Eye (tissue), 1 donor: ENCODE data around the gene GPR17.

ENCODE experiments used
- DNase-seq: peaks from one replicate; pipeline ENCODE4 v3.0.0-alpha.2; 2015

Gene GPR17, protein sequence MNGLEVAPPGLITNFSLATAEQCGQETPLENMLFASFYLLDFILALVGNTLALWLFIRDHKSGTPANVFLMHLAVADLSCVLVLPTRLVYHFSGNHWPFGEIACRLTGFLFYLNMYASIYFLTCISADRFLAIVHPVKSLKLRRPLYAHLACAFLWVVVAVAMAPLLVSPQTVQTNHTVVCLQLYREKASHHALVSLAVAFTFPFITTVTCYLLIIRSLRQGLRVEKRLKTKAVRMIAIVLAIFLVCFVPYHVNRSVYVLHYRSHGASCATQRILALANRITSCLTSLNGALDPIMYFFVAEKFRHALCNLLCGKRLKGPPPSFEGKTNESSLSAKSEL

GRCh38 chr2:127645395-127646291, at the start of gene GPR17:
Gene GPR17, plus strand, starts transcription at chr2:127646153. Its CDS starts 4,583 bp downstream, at chr2:127650736.
- peak; percentile 82 for DNase-seq

DNA sequence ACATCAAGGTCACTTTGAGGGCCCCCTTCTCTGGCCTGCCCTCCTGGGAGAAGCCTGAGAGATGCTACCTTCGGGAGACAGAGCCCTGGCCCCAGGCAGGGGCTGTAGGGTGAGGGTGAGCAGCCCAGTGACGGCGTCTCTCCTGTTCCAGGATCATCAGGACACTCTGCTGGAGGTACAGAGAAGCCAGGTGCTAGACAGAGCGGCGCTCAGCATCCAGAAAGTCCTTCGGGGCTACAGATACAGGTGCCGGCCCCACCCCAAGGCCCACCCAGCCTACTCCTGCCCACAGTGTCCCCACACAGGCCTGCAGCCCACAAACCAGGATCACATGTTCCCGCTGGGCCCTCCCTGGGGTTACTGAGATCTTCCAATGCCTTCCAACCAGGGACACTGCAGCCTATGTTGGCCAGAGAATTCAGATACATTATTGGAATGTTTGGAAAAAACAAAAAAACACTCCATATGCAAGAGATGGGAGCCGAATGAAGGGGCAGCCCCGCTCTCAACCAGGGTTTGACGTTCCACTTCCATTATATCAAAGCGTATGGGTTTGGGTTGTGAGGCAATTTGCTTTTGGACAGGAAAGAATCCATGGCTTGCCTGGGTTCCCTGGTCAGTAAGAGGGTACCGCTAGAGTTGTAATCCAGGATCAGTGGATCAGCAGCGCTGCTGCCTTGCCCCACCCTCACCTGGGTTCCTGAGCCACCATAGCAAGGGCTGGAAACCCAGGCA, 49.5 kb upstream of the GPR17 start:
- DNase-seq, result no peak

DNA sequence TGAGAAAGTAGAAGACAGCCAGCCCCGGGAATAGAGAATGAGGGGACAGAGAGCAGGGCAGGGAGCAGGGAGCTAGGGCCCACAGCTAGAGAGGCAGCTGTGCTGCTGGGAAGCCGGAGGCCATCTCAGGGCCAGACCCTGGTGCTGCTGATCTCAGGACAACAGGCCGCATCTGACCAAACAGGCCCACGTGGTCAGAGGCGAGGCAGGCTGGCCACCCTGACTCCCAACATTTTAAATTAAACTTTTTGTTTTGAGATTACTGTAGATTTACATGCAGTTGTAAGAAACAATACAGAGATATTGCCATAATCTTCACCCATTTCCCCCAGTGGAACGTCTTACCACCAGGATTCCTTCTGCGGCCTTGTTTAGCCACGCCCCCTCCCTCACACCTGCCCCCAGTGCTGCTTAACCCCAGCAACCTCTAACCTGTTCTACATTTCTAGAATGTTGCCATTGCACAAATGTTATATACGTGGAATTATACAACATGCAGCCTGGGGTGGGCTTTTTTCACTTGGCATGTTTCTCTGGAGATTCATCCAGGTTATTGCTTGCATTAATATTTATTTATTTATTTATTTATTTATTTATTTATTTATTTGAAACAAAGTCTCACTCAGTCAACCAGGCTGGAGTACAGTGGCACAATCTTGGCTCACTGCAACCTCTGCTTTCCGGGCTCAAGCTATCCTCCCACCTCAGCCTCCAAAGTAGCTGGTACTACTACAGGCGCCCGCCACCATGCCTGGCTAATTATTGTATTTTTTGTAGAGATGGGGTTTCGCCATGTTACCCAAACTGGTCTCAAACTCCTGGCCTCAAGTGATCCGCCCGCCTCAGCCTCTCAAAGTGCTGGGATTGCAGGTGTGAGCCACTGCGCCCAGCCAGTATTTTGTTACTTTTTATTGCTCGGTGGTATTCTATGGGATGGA, 48.6 kb upstream of the GPR17 start:
- DNase-seq, result no peak

- DNase-seq, result no peak
Observed at GRCh38 chr2:127597984-127598380, 48.0 kb upstream of the GPR17 start.

- no peak for DNase-seq
Observed at GRCh38 chr2:127598711-127599110, 47.2 kb upstream of the GPR17 start.

GRCh38 chr2:127599211-127599610, 46.7 kb upstream of the GPR17 start:
- no peak for DNase-seq

GRCh38 chr2:127604986-127605385, 41.0 kb upstream of the GPR17 start:
- DNase-seq, result no peak

GRCh38 chr2:127605691-127606263, 40.2 kb upstream of the GPR17 start:
- no peak for DNase-seq

- no peak for DNase-seq
Observed at GRCh38 chr2:127606625-127607398, 39.1 kb upstream of the GPR17 start.

DNA sequence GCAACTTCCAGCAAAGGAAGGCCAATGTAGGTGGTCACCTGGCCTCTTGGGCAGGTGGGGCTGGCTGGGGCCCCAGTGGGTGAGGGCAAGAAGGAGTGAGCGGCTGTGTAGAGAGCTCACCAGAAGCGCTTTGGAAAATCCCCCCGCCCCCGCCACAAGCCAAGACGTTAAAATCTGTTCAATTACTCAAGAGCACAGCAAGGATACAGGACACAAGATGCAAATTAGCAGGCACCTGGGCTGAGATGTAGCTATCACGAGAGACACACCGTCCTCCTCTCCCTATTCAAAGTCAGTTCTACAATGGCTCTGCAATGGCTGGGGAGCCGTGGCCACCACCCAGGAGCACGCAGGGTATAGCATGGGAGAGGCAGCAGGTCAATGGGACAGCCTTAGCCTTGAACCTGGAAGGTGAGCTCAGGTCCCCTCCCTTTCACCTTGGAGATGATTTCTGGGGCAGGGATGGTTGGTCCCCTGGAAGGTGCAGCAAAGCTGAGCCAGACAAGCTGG, 38.5 kb upstream of the GPR17 start:
- DNase-seq, result no peak

- DNase-seq, result no peak
Observed at GRCh38 chr2:127608061-127609030, 37.6 kb upstream of the GPR17 start.

- no peak for DNase-seq
Observed at GRCh38 chr2:127609031-127609751, 36.8 kb upstream of the GPR17 start.

- no peak for DNase-seq
Observed at GRCh38 chr2:127609818-127610217, 36.1 kb upstream of the GPR17 start.

DNA sequence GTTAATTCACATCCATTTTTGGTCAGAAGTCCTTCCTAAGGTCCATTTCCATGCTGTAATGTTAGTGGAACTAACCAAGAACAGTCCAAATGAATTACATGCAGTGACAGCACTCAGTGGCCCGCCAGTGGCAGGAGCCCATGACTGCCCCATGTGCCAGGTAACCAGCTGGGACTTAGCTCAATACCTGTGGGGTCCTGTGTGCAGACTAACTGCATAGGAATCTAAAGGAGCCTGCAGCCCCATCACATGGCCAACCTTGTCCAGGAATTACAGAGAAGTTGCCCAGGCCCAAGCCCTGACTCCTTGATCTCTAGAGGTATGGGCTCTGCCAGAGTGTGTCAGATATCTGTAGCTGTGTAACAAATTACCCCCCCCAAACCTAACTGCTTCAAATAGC, 35.4 kb upstream of the GPR17 start:
- no peak for DNase-seq

GRCh38 chr2:127611076-127611925, 34.7 kb upstream of the GPR17 start:
- DNase-seq, result no peak

DNA sequence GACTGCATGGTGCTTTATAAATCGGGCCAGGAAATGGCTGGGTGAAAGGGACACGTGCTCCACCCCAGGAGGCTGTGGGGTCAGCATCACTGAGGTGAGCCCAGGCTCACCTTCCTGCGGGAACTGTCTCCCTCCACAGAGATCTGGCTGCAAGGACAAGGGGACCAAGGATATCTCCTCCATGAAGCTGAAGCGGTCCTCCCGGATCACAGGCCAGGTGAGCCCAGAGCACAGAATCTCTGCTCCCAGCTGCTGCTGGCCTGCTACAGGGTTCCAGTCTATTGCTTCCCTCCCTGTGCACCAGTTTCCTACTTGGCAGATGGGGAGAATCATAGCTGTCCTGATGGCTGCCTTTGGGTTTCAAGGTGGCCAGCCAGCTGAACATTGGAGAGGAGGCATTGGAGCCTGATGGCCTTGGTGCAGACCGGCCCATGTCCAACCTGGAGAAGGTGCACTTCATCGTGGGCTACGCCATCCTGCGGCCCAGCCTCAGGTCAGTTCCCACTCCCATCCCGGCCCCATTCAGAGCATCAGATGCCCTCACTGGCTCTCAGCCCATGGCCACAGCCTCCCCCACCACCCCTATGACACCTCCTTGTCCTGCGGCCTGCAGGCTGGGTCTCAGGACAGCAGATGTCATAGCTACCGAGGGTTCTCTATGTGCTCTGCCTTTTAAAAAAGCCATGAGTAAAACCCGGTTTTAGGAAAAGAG, 33.7 kb upstream of the GPR17 start:
- no peak for DNase-seq

DNA sequence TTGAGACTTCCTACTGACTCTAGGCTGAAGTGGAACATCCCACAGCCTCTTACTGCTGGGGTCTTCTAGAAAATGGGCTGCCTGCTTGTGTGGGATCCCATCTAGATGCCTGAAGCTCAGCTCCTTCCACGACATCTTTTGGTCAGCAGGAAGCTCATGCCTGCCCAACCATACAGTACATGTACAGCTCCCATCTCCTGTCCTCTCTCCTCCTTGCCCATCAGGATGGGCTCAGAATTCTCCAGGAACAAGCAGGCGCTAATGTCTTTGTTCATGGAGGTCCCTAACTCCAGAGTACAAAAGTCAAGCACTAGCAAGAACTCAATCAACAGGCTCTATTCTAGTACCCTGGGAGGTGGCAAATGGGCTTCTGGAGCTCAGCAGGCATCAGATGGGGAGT, 31.7 kb upstream of the GPR17 start:
- DNase-seq, result no peak
